GM12865 (cell line): Measurements from ENCODE around the gene GPR142.

Source experiments
- DNase-seq: peaks from one replicate; pipeline ENCODE4 v3.0.0; 2010; ENCODE audit warnings: low read depth
- H3K4me3 ChIP-seq: 2 replicates; pipeline ENCODE4 v1.5.1; 2011; ENCODE audit warnings: mild to moderate bottlenecking, low read depth, low read length, control low read depth
- TF ChIP-seq, protein P1 (sequence below): IDR thresholded peaks from 2 replicates; pipeline ENCODE4 v1.5.1; 2011; ENCODE audit warnings: low read length, control low read depth, low read depth, inconsistent platforms; ENCODE audit not compliant: insufficient read depth; ENCODE audit errors: missing control alignments

The GPR142 gene

DNA sequence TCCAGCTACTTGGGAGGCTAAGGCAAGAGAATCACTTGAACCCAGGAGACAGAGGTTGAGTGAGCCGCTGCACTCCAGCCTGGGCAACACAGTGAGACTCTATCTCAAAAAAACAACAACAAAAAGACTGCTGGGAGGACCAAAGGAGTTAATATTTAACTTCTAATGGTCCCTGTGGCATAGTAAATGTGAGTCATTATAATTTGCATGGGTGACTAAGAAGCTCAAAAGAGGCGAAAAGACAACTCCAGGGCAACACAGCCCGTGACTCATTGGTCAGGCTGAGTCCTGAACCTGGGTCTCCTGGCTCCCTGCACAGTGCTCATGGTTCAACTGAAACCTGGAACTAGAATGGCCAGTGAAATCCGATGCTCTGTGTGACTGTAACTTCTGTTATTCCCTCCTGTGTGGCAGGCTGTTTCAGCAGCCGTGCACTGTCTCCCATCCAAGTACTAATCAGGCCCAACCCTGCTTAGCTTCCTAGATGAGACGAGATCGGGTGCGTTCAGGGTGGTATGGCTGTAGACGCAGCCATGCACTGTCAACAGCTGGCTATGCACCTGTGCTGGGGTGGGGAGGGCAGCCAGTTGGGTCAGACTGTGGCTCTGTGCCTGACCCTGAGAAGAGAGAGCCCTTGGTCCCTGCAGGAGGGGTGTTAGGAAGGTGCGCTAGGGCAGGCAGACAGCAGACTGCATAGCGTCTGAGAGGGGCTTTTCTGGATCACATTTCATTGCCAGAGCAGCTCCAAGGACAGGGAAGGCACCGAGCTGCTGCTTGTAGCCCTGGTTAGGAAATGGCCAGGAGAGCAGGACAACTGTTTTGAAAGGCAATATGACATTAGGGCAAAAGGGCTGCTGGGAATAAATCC lies 50.1 kb downstream of the GPR142 start:
- no peak overlapping the region for H3K4me3 ChIP-seq
- TF ChIP-seq, protein P1, sequence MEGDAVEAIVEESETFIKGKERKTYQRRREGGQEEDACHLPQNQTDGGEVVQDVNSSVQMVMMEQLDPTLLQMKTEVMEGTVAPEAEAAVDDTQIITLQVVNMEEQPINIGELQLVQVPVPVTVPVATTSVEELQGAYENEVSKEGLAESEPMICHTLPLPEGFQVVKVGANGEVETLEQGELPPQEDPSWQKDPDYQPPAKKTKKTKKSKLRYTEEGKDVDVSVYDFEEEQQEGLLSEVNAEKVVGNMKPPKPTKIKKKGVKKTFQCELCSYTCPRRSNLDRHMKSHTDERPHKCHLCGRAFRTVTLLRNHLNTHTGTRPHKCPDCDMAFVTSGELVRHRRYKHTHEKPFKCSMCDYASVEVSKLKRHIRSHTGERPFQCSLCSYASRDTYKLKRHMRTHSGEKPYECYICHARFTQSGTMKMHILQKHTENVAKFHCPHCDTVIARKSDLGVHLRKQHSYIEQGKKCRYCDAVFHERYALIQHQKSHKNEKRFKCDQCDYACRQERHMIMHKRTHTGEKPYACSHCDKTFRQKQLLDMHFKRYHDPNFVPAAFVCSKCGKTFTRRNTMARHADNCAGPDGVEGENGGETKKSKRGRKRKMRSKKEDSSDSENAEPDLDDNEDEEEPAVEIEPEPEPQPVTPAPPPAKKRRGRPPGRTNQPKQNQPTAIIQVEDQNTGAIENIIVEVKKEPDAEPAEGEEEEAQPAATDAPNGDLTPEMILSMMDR = no peak

DNA sequence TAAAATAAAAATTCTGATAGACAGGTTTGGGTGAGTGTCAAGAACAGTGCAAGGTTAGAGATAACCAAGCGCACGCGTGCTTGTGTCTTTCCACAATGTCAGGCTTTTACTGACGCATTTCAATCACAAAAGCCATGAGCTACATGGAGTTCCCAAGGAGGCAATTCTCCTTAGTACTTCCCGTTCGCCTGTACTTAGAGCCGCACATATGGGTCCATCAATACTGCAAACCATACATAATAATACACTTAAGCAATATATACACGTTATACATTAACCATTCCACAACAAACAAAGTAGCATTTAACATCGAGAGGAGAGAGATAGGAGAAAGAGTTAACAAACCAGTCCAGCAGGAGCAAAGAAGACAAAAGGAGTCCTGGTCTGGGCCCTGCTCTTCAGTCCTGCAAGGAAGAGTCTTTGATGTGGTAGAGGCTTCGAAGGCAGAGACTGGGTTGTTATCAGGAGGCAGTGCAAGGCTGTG lies 52.7 kb downstream of the GPR142 start:
- TF ChIP-seq, protein P1 = no peak
- H3K4me3 ChIP-seq = no peak overlapping the region
- no peak for DNase-seq

More for the DNA sequence above, 50.1 kb downstream of the GPR142 start:
- DNase-seq = peak; percentile 27
